Lung (tissue), 12 donors: Measurements from ENCODE around the gene L3MBTL4. TPM values are rescaled to one million over a fixed set of nuclear protein-coding genes. Genes with fewer than 3 reads are reported as not detected.

Source experiments
- ATAC-seq: fragments of 200-7000 bp; cut with Tn5 transposase; one replicate; pipeline ENCODE4 v1.9.1; 2020; ENCODE audit warnings: moderate number of reproducible peaks; ENCODE audit not compliant: insufficient read depth, low FRiP score
- DNase-seq, 3 donors: peaks; one replicate each; pipeline ENCODE4 v3.0.0-alpha.2; 2013 to 2017
- H3K27ac ChIP-seq, 2 donors: one replicate each; pipeline ENCODE4 v1.5.1; 2013; ENCODE audit warnings: mild to moderate bottlenecking in 2 of 2, moderate library complexity in 2 of 2, control low read depth in 1 of 2, inconsistent platforms in 1 of 2, low read depth in 1 of 2, low read length in 1 of 2
- H3K27me3 ChIP-seq, 3 donors: one replicate each; pipeline ENCODE4 v1.5.1; 2013; ENCODE audit warnings: low read length in 2 of 3; ENCODE audit not compliant: control insufficient read depth in 3 of 3, insufficient read depth in 3 of 3
- H3K36me3 ChIP-seq, 4 donors: one replicate each; pipeline ENCODE4 v1.5.1; 2013; ENCODE audit warnings: low read length in 4 of 4, mild to moderate bottlenecking in 1 of 4, moderate library complexity in 1 of 4; ENCODE audit not compliant: control insufficient read depth in 4 of 4, insufficient read depth in 4 of 4
- H3K4me1 ChIP-seq, 5 donors: one replicate each; pipeline ENCODE4 v1.5.1; 2013; ENCODE audit warnings: low read length in 5 of 5, mild to moderate bottlenecking in 2 of 5, moderate library complexity in 1 of 5; ENCODE audit not compliant: control insufficient read depth in 5 of 5, insufficient read depth in 5 of 5
- H3K4me3 ChIP-seq: one replicate; pipeline ENCODE4 v1.5.1; 2013; ENCODE audit warnings: mild to moderate bottlenecking, control low read depth, moderate library complexity
- H3K9ac ChIP-seq, 2 donors: one replicate each; pipeline ENCODE4 v1.5.1; 2013; ENCODE audit warnings: low read length in 2 of 2, control low read depth in 1 of 2; ENCODE audit not compliant: insufficient read depth in 1 of 2
- H3K9me3 ChIP-seq, 4 donors: one replicate each; pipeline ENCODE4 v1.5.1; 2013; ENCODE audit warnings: low read length in 3 of 4, mild to moderate bottlenecking in 1 of 4, moderate library complexity in 1 of 4; ENCODE audit not compliant: control insufficient read depth in 4 of 4, insufficient read depth in 3 of 4
- CTCF ChIP-seq: IDR thresholded peaks from 2 replicates; pipeline ENCODE4 v1.5.1; 2012; ENCODE audit warnings: mild to moderate bottlenecking; ENCODE audit errors: control extremely low read depth, extremely low read depth
- WGBS, 2 donors: extraction: QIAGEN DNeasy Blood & Tissue Kit; methylation state at CpG; one replicate each; pipeline ENCODE4 v1.1.7; 2013; 5-methylcytosine and 5-hydroxymethylcytosine counted together
- polyA plus RNA-seq, 2 donors: library from polyadenylated mRNA; stranded (reverse); fragments of 200-250 nt; gene quantifications; one replicate each; pipeline ENCODE4 v1.2.1, GENCODE V29; 2013
- total RNA-seq, 2 donors: library from RNA; depleted of rRNA in 1 of 2; stranded (reverse); fragments of >200 nt in 1 of 2; gene quantifications; one replicate each; pipeline ENCODE4 v1.2.1, GENCODE V29; 2014 to 2021
- donor health status: control.
- donor health status: control.
- donor health status: Bipolar disorder and iron deficiency.
- donor health status: healthy.
- donor health status: DM: yes; HTN: yes; CAD: no.

Gene L3MBTL4
- total and polyA plus RNA-seq, 4 donors: 2.8 to 16.8 (median 9.9) TPM

- Histone ChIP-seq H3K36me3 (no peaks in the 10 kb centered on the region), H3K4me3 (no peak overlapping the region), H3K27ac (no peak overlapping the region), H3K4me1 (peaks cover 0 to 4% (median 0%) of the 10 kb centered on the region in 5 donors), H3K9ac (no peak overlapping the region), H3K27me3 (no peaks in the 10 kb centered on the region), H3K9me3 (no peaks in the 10 kb centered on the region)
- WGBS, 2 donors: 73 to 78% methylated on average over 19 of the region's 19 CpGs
- no peak for TF ChIP-seq CTCF
- DNase-seq (no peak), ATAC-seq (no peak)
These were observed 17.1 kb upstream of the L3MBTL4 start for GRCh38 chr18:6431659-6432318.

GRCh38 chr18:6428851-6429395 lies 14.2 kb upstream of the L3MBTL4 start:
- WGBS, 2 donors: 86 to 88% methylated on average over 3 of the region's 3 CpGs
- H3K4me1 ChIP-seq: peaks cover 0 to 4% (median 0%) of the 10 kb centered on the region in 5 donors
- H3K27me3 ChIP-seq: no peaks in the 10 kb centered on the region
- no peak overlapping the region for H3K27ac ChIP-seq
- no peak for TF ChIP-seq CTCF
- H3K36me3 ChIP-seq: no peaks in the 10 kb centered on the region
- no peak overlapping the region for H3K9ac ChIP-seq
- DNase-seq: no peak
- no peak overlapping the region for H3K4me3 ChIP-seq
- ATAC-seq: no peak
- no peaks in the 10 kb centered on the region for H3K9me3 ChIP-seq

- Histone ChIP-seq H3K4me3 (no peak overlapping the region), H3K9ac (no peak overlapping the region), H3K36me3 (no peaks in the 10 kb centered on the region), H3K27ac (no peak overlapping the region), H3K4me1 (peaks cover 0 to 9% (median 0%) of the 10 kb centered on the region in 5 donors), H3K27me3 (no peaks in the 10 kb centered on the region), H3K9me3 (no peaks in the 10 kb centered on the region)
- WGBS, 2 donors: 73 to 77% methylated on average over 1 of the region's 1 CpG
- no peak for ATAC-seq
- peak in 2 of 3 donors; percentile 40 to 69 for DNase-seq
- TF ChIP-seq CTCF: no peak
These were observed 12.6 kb upstream of the L3MBTL4 start for GRCh38 chr18:6427286-6427685.
